Stomach (tissue), 4 donors: ENCODE data around the gene FAM20B.

ENCODE experiments used
- POLR2AphosphoS5 ChIP-seq, 3 donors: sonication (generic); formaldehyde crosslinking; IDR thresholded peaks; one replicate each; pipeline ENCODE4 v1.6.1; 2016; ENCODE audit warnings: antibody characterized with exemption in 3 of 3
- TF ChIP-seq, protein P1 (sequence below), 7 experiments: fragments of 450-650 bp in 4 of 7; fragments of 200-600 bp in 3 of 7; sonication (generic) in 3 of 7; IDR thresholded peaks; one replicate each; pipeline ENCODE4 v1.5.1; 2016 to 2019; ENCODE audit warnings: antibody characterized with exemption in 7 of 7, control low read depth in 2 of 7, mild to moderate bottlenecking in 1 of 7

DNA sequence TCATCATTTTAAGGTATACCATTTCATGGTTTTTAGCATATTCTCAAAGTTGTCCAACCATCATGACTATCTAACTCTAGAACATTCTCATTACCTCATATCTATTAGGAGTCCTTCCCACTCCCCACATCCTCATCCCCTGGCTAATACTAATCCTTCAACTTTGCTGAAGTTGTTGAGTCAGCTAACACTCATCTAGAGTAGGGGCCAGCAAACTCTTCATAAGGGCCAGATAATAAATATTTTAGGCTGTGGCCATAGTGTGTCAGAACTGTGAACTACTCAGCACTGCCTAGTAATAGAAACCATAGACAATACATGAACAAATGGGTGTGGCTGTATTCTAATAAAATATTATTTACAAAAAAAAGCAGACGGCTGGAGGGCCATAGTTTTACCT, 99.2 kb downstream of the FAM20B start:
- TF ChIP-seq, protein P1, sequence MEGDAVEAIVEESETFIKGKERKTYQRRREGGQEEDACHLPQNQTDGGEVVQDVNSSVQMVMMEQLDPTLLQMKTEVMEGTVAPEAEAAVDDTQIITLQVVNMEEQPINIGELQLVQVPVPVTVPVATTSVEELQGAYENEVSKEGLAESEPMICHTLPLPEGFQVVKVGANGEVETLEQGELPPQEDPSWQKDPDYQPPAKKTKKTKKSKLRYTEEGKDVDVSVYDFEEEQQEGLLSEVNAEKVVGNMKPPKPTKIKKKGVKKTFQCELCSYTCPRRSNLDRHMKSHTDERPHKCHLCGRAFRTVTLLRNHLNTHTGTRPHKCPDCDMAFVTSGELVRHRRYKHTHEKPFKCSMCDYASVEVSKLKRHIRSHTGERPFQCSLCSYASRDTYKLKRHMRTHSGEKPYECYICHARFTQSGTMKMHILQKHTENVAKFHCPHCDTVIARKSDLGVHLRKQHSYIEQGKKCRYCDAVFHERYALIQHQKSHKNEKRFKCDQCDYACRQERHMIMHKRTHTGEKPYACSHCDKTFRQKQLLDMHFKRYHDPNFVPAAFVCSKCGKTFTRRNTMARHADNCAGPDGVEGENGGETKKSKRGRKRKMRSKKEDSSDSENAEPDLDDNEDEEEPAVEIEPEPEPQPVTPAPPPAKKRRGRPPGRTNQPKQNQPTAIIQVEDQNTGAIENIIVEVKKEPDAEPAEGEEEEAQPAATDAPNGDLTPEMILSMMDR (IDR thresholded peaks at IDR 0.05): no peak
- no peak for TF ChIP-seq POLR2AphosphoS5 (IDR thresholded peaks at IDR 0.05)
